HG03280 (cell line): ENCODE results near the gene CLHC1.
"Not testable (repeated sequence)": the region's sequence is repeated elsewhere in the genome, so short reads cannot be mapped to it uniquely, and the experiment has no call there.

Experiments used
- ATAC-seq: cut with Tn5 transposase; IDR thresholded peaks from one replicate; pipeline ENCODE4 v1.9.1; 2021; ENCODE audit warnings: mild to moderate bottlenecking, moderate library complexity; ENCODE audit not compliant: unreplicated experiment

CLHC1 gene

DNA sequence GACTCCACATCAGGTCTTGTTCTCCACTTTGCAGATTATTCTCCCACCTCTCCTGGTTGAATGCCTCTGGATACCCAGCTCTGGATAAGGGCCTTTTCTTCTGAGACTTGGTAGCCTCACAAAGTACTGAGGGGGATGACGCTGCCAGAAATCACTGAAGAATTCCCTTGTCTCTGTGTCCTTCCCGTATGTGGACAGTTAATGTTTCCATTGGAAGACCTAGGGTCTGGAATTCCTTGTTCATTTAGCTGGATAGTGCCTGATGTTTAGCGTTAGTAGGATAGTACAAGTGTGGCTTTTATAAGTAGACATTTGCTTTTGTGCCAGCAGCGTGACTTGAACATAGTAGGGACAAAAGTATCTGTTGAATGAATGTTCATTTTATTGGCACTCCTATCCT lies 76.9 kb downstream of the CLHC1 start:
- no peak for ATAC-seq

DNA sequence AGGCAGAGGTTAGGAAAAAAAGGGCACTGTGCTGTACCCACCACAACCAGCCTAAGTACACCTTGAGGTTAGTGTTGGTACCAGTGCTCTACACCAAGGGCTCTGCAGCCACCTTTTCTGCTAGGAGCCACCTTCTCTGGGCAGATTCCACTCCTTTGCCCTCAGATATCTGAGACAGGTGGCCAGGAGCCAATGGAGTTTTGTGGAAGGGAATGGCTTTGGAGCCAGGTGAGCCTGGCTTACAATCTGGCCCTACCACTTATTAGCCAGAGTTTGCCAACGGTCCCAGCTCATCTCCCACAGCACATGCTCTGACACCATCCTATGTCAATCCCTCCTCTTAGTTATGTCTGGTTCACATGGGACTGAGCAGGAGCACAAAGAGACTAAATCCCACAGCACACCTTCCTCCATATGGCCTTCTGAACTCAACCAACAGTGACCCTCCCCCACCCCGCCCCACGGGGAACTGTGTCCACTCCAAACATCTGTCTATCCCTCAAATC lies 77.5 kb downstream of the CLHC1 start:
- no peak for ATAC-seq

DNA sequence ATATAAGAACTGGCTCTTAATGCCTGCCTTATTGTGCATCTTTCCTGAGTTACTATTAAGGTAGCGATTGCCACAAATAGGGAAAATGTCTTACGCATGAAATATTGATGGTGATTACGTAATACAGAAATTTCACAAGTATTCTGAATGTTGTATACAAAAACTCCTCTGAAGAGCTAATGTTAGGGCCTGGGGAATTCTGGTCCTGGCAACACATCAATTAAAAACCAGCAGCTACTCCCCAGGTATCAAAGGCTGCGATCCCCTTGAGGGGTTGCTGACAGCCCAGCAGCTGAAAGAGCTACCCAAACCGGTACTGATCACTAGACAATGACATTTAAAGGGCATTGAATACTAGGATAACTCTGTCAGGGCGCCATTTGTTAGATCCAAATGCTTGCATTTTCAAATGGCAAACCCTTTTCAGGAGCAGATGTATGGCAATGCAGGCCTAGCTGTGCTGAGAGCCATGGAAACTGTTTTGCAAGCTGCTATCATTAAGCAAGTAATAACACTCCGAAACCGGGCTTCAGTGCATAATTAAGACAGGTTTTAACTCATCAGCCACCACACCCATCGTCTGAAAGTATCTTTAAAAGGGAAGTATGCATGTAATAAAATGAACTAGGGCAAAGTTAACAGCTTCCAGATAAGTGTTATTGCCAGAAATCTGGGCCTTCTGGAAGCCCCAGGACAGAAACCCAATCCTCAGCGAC lies 78.4 kb downstream of the CLHC1 start:
- peak; percentile 51 for ATAC-seq

DNA sequence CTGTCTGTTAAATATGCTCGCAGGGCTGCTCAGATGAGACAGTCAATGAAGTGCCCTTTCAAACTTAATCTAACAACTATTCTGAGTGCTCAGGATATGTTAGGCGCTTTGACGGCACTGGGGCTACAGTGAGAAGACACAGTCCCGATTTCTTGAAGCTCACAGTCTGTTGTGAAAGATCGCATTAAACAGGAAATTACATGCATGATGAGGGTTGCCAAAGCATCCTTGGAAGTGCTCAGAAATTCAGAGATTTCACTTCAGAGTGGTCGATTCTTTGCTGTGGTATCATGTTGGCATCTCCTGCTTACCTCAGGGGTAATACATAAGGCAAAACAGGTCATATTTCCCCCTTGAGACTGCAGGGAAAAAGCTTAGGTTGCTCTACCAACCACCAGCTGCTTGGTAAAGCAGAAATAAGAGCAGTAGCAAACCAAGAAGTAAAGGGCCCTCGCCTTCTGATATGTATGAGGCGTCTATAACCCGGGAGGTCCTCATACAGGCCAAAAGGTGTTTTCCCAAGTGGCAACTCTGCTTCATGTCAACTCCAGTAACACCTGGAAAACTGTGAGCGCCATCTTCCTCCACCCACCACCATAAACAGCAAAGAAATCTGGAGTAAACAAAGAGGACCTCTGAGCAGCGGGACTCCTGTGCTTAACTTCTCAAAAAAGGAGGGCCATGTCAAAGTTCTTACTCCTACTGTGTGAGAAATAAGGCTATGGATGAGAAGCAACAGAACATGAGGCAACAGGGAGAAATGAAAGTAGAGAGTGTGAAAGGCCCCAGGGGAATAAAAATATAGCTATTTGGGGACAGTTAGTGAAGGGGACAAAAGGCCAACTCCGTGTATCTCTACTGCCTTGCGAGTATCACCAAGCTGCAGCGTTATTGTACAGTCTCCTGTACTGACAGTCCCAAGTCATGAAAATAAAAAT lies 79.3 kb downstream of the CLHC1 start:
- ATAC-seq = no peak

DNA sequence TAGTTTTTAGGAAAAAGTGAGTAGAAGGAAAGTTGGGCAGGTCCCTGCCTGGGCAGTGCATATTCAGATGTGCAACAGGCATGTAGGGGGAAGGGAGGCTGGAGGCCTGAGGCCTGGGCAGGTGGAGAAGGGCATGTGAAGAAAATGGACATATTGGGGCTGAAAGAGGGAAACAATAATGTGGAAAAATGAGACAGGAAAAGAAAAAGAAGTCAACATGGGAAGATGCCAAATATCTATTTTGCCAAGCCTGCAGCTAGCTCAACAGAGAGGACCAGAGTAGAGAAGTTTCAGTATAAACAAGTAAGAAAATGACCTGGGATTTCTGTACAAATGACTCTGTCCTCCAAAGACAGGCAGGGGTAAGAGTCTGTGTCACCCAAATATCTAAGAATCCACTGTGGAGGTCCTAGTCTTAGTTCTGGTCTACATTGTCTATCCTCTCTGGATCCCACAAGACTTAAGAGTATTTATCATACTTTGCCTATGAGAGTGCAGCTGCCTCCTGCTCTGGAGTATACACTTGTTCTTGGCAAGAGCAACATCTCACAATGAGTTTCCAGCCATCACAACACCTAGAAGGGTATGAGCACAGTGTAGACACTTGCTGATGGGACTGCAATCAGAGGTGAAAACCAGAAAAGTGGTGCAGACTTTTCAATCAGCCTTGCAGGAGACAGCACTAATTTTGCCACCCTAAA lies 80.2 kb downstream of the CLHC1 start:
- ATAC-seq = no peak

DNA sequence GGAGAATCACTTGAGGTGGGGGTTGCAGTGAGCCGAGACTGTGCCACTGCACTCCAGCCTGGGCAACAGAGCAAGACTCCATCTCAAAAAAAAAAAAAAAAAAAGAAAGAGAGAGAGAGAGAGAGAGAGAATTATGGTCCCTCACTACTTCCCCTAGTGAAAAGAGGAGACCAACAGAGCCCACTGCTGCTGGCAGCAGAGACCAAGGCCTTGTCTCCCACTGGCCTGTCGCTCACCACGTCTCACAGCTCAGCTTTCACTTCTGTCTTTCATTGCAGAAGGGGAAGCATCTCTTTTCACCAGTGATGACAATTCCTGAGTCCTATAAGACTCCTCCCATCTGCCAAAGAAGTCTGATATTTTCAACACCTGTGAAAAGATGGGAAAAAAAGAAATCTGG lies 81.3 kb downstream of the CLHC1 start:
- peak; percentile 57 for ATAC-seq

DNA sequence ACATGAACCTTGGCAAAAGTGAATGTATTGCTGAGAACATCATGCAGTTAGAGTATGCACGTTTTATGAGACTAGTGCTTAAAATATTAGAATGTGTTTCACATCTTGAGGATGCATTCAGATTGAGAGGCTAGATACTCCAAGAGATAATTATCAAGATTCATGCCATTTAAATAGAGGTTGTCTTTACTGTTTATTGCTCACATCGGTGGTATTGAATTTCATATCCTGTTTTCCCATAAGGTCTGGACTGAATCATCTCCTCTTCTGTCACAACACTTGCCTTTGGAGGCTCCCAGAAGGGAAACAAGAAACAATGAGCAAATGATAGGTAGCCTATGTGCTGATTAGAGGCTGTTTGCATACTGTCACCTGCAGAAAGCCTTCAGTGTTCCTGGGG lies 83.8 kb downstream of the CLHC1 start:
- no peak for ATAC-seq

DNA sequence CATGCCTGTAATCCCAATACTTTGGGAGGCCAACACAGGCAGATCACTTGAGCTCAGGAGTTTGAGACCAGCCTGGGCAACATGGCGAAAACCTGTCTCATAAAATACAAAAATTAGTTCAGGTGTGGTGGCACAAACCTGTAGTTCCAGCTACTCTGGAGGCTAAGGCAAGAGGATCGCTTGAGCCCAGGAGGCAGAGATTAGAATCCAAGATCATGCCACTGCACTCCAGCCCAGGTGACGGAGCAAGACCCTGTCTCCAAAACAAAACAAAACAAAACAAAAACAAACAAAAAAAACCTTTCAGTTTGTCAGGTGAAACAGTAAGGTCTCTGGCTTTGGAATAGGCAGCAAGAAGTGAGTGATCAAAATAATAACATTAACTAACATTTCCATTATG lies 84.6 kb downstream of the CLHC1 start:
- no peak for ATAC-seq

DNA sequence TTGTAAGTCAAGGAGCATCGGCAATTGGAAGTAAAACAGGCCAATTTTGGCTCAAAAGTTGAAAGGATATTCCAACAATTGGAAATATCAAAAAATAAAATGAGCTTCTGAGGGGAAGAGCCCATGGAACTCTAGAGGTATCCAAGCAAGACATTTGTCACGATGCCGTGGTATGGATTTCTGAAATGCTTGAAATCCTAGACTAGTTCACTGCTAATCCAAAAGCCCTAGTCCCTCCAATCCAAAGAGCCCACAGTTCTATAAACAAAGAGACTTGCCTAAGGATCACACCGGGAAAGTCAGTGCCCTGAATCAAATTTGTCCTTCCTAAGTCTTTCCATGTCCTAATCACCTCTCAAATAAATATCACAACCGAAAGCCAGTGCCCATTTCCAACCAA lies 85.1 kb downstream of the CLHC1 start:
- ATAC-seq = no peak

DNA sequence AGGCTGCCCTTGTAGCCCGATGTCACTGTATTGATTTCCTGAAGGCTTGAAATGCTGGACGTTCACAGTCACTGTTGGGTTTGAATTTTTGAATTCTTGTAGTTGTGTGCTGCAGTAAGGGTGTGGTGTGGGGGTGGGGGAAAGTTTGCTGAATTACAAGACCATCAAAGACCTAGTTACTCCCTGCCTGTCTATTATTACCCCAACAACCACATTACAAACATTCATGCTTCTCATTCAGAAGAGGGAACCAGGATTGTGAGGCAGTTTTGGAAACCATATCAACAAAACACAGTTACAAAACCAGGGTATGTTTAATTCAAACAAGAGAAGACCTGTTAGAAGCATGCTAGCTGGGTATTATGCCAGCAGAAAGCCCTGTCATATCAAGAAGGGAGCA lies 85.8 kb downstream of the CLHC1 start:
- ATAC-seq = no peak

DNA sequence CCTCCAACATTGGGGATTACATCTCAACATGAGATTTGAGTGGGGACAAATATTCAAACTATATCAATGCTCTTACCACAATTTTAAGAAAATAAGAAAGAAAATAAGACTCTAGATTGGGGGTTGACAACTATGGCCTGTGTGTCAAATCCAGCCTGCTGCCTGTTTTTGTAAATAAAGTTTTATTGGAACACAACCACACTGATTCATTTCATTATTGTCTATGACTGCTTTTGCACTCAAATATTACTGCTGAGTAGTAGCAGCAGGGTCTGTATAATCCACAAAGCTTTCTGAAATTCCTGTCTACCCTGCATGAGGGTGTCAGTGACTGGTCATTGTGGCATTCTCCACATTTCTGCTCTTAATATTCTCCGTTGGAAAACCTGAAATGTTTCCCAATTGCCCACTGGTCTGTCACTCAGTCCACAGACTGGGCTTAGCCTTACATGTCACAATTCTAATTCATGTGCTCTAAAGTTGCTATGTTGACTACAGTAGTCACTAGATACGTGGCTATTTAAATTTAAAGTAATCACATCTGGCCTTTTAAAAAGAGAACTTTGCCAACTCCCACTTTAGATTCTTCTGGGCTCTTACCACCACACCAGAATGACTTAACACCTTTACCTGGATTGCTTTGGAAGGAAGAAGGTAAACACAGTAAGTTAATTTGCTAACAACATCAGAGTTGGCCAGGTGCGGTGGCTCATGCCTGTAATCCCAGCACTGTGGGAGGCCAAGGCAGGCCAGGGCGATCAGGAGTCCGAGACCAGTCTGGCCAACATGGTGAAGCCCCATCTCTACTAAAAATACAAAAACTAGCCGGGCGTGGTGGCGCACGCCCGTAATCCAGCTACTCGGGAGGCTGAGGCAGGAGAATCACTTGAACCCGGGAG lies 86.9 kb downstream of the CLHC1 start:
- no peak for ATAC-seq

DNA sequence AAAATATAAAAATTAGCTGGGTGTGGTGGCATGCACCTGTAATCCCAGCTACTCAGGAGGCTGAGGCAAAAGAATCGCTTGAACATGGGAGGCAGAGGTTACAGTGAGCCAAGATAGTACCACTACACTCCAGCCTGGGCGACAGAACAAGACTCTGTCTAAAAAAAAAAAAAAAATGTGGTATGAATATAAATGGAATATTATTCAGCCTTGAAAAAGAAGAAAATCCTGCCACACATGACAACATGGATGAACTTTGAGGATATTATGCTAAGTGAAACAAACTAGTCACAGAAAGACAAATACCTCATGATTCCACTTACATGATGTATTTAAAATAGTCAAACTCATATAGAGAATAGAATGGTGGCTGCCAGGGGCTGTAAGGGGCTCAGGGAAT lies 88.4 kb downstream of the CLHC1 start:
- ATAC-seq = not testable (repeated sequence)

DNA sequence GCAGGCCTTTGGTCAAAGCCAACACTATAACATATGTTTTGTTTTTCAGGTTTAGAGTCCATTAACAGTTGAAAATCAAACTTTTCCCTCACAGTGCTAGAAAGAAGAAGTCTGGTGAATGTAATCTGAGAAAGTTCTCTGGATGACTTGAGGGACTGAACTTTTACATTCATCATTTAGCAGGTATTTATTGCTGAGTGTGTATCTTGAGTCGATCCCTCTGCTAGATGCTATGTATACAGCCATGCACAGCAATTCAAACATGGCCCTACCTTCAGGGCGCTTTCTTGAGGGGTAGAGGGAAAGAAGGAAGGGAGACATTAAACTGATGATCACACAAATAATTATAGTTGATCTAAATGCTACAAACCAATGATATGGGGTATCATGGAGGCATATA lies 89.6 kb downstream of the CLHC1 start:
- no peak for ATAC-seq

DNA sequence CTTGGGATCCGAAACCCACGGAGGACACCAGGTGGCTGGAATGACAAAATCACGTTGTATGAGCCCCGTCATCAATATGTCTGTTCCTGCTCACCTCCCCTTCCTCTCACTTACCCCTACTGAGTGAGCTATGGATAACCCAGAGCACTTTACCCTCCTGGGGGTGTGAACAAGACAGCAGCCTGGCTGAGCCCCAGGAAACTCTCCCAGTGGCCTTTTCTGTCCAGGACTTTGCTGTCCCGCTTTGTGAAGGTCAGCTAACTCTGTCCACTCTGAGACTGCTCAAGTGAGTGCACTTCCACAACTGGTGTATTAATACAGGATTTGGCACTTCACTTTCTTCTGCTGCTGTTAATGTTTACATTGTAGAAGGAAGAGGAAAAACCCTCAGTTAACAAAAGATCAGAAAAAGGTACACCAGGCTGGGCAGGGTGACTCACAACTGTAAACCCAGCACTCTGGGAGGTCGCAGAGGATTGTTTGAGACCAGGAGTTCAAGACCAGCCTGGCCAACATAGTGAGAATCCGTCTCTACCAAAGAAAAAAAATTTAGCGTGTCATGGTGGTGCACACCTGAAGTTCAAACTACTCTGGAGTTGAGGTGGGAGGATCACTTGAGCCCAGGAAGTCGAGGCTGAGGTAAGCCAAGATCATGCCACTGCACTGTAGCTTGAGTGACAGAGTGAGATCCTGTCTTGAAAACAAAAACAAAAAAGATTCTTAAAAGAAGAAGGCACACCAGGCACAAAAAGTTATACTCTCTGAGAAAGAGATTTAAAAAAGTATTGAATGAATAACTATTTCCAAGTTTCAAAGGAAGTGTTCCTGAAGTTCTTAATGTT lies 90.3 kb downstream of the CLHC1 start:
- no peak for ATAC-seq

DNA sequence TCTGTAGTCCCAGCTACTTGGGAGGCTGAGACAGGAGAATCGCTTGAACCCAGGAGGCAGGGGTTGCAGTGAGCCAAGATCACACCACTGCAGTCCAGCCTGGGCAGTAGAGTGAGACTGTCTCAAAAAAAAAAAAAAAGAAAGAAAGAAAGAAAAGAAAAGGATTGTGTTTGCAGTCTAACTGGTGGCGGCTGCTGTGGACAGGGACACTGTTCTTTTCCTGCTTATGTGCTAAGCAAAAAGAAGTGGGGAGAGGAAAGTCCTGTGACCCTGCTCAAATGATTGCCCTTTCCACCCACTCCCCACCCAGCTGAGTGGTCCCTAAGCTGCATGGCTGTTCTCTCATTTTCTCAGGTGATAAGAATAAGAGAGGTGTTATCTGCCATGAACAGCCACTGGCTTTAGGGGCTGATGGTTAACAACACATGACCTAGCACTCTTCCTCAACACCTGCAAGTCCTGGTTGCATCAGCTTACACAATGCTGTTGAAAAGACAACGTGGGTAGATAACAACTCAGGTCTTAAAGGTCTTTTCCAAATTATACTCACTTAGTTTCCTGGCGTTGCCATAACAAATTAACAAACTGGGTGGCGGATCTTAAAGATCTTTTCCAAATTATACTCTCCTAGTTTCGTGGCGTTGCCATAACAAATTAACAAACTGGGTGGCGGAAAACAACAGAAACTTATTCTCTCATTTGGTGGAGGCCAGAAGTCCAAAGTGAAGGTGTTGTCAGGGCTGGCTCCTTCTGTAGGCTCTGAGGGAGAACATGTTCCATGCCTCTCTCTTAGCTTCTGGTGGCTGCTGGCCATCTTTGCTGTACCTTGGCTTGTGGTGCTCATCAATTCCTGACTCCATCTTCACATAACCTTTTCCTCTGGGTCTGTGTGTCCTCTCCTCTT lies 91.5 kb downstream of the CLHC1 start:
- no peak for ATAC-seq

DNA sequence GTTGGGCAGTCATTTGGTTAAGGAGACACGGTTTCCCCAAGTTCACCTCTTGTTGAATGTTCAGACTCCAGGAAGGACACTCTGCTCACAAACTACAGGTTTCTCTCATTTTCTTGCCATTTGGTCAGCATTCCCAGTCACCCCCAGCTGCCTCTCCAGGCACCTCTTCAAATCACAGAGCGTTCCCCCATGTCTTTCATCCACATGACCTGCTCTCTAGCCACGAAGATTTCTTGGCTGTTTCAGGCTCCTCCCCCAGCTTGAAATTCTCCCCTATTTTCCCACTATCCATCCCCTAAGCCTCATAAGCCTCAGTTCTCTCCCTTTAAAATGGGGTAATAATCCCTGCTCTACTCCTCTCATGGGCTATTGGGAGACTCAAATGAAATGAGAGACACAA lies 92.8 kb downstream of the CLHC1 start:
- no peak for ATAC-seq

DNA sequence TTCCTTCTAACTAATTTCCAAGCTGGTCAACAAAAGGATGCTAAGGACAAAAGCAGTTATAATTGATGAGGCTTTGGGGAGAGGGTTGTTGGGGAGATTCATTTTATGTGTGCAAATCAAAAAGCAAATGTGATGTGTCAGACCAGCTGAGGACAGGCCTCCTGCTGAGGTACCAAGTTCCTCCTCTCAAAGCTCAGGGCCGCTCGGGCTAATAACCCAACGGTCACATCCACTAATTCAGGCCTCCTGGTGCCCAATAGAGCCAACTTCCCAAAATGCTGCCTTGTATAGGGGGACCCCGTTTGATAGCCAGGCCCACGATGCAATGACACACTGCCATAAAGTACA lies 93.2 kb downstream of the CLHC1 start:
- ATAC-seq = no peak

DNA sequence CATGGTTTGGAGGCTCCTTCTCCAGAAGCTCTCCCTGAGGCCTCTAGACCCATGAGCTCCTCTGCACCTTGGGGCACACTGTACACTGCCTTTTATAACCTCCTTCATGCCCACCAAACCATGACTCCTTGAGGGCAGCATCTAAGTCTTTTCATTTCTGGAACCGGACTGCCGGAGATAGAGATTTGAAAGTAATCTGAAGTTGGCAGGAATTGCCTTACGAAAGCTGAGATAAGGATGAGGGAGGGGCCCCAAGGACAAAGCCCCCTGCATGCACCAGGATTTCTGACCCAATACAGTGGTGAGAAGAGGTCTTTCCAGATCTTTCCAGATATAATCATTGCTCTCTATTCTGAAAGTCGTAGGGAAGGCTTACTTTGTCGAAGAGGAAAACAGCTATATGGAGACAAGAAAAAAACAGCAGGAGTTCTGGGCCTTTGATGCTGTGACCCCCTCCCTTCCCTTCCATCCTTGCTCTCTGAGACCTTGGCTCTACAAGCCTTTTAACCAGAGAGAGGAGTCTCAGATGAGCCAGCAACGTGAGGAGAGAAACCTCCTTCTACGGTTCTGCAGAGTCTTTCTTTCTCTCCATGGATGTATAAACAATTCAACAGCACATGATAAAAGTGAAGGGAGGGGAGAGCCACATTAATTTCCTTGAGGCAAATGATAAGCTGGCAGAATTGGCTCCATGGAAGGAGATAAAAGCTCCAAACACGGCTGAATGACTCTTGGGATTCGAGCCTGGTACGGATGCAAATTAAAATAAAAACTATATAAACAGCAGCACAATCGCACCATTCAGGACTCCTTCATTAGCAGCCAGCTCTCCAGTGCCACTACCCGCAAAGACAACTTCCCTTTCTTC lies 93.8 kb downstream of the CLHC1 start:
- no peak for ATAC-seq
